Sciatic nerve (tissue), 2 donors: ENCODE measurements around the gene EFNA5. TPM values are rescaled to one million over a fixed set of nuclear protein-coding genes. Genes with fewer than 3 reads are reported as not detected.

Experiments
- ATAC-seq: fragments of 200-7000 bp; cut with Tn5 transposase; one replicate; pipeline ENCODE4 v1.9.1; 2020; ENCODE audit warnings: mild to moderate bottlenecking, moderate library complexity
- DNase-seq: peaks from one replicate; pipeline ENCODE4 v3.0.0-alpha.2; 2020; ENCODE audit warnings: low spot score
- intact Hi-C: fragments of 100-400 bp; cut with DNase I; formaldehyde crosslinking; loops from one replicate; pipeline ENCODE4 v1.14.2; 2022
- total RNA-seq: library from RNA; stranded (reverse); fragmentation: NEBNext Ultra II Directional; extraction: Animal tissue kit (Norgen Biotek cat#: 25700); gene quantifications from one replicate; pipeline ENCODE4 v1.2.1, GENCODE V29; 2021
- donor health status: DM: no; HTN: no; CAD: no.
- donor health status: DM: no; HTN: no; CAD: no.

EFNA5 gene
- total RNA-seq, 1 donor from 2014 or later, result 18.5 TPM

GRCh38 chr5:107653685-107654084 is 17.1 kb downstream of the EFNA5 start:
- ATAC-seq (no peak), DNase-seq (no peak)
- intact Hi-C loops, result no loop called here

DNA sequence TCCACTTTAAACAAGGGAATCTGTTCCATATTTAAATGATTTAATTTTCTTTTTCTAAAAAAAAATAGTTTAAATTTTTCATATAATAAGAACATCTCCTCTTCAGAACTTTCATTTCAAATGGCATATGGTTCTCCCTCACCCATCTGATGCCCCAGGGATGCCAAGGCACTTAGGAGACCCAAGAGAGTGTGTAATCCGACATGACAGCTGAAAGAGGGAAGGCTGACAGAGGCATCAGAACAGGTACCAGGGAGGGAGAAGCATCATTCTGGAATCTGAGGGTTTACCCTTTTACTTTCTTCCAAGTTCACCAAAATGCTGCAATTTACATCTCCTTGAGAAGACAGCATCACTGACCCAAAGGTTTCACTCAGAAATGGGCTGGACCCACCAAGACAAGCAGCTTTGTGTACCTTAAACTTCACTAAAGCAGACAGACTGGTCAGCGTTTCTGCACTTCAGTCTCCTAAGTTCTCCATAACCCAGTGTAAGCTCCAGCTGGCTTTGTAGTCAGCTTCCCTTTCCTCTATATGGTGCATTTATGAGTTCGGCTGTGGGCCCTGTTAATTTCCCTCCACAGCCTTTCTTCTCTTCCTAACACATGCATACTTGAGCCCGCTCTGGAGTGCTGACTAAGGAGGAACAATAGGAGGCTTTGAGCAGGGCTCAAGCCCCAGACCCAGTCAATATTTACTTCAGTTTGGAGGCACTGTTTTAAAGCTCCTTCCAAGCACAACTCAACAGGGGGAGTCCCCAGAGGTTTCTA is 17.7 kb downstream of the EFNA5 start:
- intact Hi-C loops, result no loop called here
- ATAC-seq, result peak; percentile 42
- DNase-seq, result no peak

- ATAC-seq, result no peak
- intact Hi-C loops, result no loop called here
- DNase-seq, result no peak
Observed at GRCh38 chr5:107652408-107652807, 18.3 kb downstream of the EFNA5 start.

GRCh38 chr5:107651325-107651724 is 19.4 kb downstream of the EFNA5 start:
- intact Hi-C loops, result no loop called here
- ATAC-seq, result no peak
- DNase-seq, result no peak

GRCh38 chr5:107646418-107646817 is 24.3 kb downstream of the EFNA5 start:
- ATAC-seq (no peak), DNase-seq (no peak)
- intact Hi-C loops, result no loop called here

- DNase-seq (no peak), ATAC-seq (no peak)
- intact Hi-C loops, result no loop called here
Observed at GRCh38 chr5:107640568-107640967, 30.2 kb downstream of the EFNA5 start.

GRCh38 chr5:107639990-107640389 is 30.7 kb downstream of the EFNA5 start:
- ATAC-seq (no peak), DNase-seq (no peak)
- intact Hi-C loops, result no loop called here

GRCh38 chr5:107636555-107636954 is 34.2 kb downstream of the EFNA5 start:
- ATAC-seq (no peak), DNase-seq (no peak)
- intact Hi-C loops, result no loop called here

- ATAC-seq, result no peak
- intact Hi-C loops, result no loop called here
- DNase-seq, result no peak
Observed at GRCh38 chr5:107636068-107636467, 34.7 kb downstream of the EFNA5 start.

GRCh38 chr5:107634981-107635848 is 35.5 kb downstream of the EFNA5 start:
- ATAC-seq (no peak), DNase-seq (no peak)
- intact Hi-C loops, result no loop called here

DNA sequence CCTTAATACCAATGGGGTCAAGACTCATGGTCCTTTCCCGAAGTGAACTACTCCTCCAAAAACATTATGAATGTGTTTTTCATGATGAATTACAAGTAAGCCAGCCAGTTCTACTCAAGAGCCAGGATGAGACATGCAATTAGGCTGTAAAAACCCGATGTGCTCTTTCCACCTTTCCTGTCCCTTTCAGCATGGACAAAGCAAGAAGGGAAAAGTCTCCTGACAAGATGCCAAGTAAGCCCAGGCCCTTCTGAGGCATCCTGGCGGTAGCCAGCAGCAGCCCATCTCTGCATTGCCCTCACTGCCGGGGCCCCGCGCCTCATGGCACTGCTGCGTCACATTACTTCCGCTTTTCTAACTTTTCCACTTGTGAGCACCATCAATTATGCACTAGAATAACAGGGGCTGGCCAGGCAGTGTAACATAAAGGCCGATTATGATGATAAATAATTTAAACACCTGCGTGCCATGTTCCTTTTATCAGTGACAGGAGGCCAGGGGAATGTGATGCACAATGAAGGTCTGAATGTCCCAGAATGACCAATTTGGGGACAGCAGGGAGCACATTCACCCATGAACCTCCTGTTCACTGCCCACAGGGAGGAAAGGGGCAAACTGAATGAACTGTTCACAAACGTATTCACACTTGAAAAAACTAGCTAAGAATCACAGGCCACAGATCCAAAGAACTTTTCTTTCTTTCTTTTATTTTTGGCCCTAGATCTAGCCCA is 37.4 kb downstream of the EFNA5 start:
- ATAC-seq (peak; percentile 53), DNase-seq (no peak)

DNA sequence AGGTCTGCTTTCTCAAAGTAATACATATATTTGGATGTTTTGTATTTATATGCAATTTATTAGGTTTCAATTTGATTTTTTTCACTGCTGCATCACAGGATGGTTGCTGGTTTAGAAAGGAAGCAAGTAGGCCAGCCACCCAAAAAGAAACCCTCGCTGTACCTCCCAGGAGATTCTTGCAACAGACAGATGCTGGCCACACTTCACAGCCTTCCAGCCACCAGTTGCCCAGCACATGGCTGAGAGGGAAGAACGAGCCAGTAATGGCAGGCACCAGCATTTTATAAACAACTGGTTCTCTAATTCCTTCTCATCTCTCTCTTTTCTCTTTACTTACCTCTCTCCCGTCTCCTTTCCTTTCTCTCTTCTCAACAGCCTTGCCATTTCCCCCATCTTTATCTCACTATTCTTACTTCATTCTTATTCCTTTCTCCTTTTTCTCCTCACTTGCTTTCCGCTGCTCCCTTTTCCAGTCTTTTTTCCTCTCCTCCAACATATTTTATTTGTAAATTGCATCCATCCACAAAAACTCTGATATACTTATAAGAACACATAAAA is 38.9 kb downstream of the EFNA5 start:
- intact Hi-C loops, result no loop called here
- DNase-seq (no peak), ATAC-seq (no peak)

More for the DNA sequence above, 37.4 kb downstream of the EFNA5 start:
- intact Hi-C loops, result no loop called here

DNA sequence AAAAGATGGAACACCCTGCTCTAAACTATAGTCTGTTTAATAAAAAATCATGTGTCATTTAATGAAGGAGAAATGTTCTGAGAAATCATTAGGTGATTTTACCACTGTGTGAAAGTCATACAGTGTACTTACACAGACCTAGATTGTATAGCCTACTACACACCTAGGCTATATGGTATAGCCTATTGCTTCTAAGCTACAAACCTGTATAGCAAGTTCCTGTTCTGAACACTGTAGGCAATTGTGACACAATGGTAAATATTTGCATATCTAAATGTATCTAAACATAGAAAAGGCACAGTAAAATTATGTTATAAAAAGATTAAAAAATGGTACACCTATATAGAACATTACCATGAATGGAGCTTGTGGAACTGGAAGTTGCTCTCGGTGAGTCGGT is 40.6 kb downstream of the EFNA5 start:
- ATAC-seq (no peak), DNase-seq (no peak)
- intact Hi-C loops, result no loop called here

DNA sequence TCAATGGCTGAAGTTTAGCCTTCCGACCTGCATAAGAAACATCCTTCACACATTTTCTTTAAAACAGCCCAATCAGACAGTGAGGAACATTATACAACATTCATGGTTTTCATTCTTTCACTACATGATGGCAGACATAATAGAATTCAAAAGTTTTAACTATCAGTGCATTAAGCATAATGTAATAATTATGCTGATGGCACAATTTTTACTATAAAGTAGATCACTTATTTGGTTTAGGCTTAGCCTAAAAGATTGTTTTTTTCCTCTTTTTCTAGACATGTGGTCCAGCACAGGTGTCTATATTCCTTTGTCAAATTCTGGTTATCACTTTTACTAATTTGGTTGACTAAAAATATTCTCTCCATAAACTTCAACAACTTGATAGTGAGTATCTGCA is 46.5 kb downstream of the EFNA5 start:
- intact Hi-C loops, result no loop called here
- DNase-seq (no peak), ATAC-seq (no peak)

- intact Hi-C loops, result no loop called here
- DNase-seq (no peak), ATAC-seq (no peak)
Observed at GRCh38 chr5:107621089-107621488, 49.6 kb downstream of the EFNA5 start.

- no peak for ATAC-seq
- no peak for DNase-seq
- intact Hi-C loops, result no loop called here
Observed at GRCh38 chr5:107619781-107620180, 51.0 kb downstream of the EFNA5 start.

DNA sequence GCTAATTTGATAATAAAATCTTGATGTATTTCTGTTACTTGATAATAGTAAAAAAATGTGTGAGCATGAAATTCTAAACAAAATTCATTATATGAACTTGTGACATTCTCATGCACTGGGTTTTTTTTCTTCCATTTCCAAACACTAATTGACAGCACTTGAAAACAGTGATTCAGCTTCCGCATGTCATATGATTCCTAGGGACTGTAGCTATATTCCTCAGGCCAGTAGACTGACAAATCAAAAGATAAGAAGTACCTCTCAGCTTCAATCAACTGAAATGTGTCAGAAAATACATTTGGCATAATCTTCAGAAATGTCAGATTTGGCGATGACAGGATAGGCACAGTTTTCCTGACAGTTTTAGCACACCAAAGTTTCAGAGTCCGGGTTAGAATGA is 52.5 kb downstream of the EFNA5 start:
- ATAC-seq, result no peak
- intact Hi-C loops, result no loop called here

DNA sequence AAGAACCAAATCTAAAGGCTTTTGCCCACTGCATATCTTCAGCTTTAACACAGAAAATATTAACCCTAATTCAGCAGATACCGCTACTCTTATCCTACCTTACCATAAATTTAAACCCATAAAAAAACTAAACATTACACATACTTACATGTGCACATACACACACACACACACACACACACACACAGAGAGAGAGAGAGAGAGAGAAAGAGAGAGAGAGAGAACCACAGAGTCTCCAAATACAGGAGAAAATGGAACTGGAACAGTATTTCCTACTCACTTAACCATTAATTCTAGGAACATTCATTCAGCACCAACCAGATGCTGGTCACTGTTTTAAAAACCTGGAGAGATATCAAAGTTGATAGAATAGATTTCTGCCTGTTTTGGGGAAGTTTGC is 53.7 kb downstream of the EFNA5 start:
- intact Hi-C loops, result no loop called here
- ATAC-seq (no peak), DNase-seq (no peak)

More for the DNA sequence above, 52.5 kb downstream of the EFNA5 start:
- no peak for DNase-seq

DNA sequence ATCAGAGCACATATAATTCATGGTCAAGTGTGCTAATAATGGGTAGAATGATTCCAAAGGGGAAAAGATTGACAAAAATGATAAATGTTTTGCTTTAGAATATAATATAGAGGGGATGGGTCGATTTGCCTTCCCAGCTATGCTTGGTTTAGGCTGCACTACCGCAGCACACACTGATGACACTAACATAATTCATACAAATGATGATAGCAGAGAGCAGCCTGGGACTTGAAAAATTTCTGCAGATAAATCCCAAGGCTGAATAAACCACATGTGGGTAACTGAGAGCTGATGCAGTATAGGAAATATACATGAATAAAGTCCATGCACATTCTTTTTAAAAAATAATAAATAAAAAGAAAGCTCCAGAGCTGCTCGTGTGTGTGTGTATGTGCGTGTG is 54.5 kb downstream of the EFNA5 start:
- intact Hi-C loops, result no loop called here
- DNase-seq, result no peak
- no peak for ATAC-seq
